ENCODE results near the gene NPHP4.

NPHP4 gene

DNA sequence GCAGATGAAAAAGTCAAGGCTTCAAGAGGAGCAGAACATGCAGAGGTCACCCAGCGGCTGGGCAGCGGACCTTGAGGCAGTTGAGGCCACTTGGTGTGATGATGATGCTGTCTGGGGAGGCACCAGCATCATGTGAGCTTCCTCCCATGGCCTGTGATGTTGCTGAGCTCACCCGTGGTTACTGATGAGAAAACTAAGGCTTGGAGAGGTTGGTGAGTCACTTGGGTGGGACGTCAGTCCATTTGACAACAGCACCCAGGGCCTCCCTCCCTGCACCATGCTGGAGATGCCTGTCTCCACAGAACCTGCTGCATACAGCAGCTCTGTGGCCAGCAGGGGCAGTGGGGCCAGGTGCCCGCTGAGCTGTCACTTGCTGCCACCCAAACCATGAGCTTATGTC, 146.8 kb downstream of the NPHP4 start:
- no peak for DNase-seq

DNA sequence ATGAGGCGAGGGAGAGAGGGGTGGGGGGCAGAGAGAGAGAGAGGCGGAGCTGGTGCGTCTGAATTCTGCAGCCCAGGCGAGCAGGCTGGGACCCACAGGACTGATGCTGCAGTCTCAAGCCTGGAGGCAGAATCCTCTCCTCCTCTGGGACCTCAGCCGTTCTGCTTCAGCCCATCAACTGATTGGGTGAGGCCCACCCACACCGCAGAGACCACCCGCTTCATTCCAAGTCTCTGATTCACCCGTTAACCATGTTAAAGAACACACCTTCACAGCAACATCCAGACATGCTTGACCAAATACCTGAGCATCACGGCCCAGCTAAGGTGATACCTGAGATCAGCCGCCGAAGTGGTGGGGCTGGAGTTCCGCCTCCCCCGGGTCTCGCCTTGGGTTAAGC, 147.8 kb downstream of the NPHP4 start:
- no peak for DNase-seq

DNA sequence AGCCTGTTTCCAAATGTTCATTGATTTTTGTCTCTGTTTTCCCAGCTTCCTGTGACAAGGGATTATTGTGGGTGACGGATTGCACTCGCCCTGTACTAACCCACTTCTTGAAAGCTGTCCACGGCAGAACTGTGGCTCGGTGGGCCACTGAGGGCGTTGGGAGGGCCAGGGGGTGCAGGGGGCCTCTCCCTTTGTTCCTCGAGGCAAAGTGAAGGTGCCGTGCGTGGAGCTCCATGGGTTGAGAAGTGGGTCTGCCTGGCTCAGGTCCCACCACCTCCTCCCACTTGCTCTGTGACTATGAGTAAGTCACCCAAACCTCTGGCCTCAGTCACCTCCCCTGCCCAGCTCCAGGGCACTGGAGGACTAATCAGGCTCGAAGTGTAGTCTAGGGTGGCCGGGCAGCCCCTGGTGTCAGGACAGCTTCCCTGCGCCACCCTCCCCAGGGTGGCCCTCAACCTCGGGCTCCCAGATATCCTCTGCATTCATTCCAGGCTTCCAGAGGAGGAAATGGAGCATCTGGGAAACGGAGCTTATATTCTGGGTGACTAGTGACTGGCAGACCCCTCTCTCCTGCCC, 148.6 kb downstream of the NPHP4 start:
- no peak for DNase-seq

DNA sequence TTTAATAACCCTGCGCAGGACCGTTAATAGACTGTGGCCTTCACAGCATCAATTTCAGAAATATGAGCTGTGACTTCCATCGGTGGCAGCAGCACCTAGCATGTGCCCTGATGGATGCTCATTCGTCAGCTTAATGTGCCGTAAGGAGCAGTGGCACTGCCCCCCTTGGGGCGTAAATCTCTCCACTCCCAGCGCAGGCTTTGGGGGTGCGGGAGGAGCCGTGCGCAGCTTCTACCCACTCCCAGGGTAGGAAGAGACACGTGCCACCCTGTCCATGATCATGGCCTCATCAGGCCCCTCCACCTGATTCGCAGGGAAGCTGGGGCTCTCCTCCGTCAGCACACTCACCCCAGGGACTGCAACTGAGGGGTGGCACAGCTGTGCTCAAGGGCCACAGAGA, 149.5 kb downstream of the NPHP4 start:
- DNase-seq, result no peak

DNA sequence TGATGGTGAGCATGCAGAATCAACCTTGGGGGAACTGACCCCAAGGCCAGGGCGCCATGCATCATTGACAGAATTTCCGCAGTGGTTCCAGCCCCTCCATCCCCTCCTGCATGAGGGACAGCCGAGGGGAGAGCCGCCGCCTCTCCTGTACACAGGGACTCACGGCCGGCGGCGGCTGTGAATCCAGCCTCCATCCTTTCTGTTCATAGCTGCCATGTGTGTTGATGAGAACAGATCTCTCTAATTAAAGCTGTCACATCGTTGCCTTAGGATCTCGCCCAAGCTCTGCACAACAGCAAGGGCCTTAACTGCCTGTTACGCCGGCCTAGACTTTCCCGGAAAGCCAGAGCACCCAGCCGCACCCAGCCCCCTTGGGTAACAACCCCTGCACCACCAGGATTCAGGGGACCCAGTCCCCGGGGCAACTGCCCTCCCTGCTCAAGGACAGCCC, 151.6 kb downstream of the NPHP4 start:
- no peak for DNase-seq

DNA sequence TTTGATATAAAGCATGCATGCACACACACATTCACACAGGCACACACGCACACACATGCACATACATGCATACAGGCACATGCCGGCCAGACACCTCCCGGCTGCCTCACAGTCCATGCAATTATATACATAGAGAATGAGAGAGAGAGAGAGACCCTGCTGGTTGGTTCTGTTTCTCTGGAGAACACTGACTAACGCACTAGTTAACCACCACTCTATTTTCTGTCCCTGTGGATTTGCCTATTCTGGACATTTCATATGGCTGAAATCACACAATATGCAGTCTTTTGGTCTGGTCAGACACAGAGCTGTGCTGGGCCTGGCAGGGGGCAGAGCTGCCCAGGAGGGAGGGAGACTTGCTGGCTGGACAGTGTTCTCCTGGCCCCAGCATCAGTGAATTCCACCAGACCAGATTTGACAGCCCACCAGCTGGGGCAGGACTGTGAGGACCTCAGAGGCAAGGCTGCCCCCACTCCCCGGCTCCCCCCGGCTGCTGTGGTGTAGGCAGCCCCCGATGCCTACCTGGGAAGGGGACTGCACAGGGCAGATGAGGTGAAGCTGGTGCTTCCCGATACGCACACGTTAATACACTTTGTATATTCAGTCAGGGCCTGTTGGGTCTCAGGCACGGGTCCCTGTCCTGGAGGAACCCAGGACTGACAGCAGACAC, 152.2 kb downstream of the NPHP4 start:
- DNase-seq, result no peak

DNA sequence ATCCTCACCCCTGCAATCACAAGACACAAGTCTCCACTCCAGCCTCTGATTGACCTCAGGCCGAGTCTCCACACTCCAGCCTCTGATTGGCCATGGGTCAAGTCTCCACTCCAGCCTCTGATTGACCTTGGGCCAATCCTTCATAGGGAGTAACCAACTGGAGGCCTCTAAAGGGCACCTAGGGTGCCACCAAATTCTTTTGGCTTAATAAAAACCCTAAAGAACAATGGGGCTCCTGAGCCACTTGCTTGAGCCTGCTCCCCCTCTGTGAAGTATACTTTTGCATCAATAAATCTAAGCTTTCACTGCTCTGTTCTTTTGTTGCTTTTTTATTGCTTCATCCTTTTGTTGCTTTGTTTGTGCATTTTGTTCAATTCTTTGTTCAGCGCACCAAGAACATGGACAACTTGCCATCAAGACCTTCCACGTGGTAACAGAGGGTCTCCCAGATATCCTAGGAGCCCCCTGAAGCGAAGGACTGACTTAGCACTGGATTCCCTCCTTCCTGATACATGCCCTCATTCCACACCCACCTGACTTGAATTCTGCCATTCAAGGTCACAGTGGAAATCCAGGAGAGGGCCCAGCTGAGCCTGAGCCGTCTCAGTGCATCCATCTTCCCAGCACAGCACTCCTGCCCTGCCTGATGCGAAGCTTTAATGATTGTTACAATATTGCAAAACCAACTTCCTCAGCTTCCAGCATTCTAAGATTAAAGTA, 152.9 kb downstream of the NPHP4 start:
- no peak for DNase-seq

DNA sequence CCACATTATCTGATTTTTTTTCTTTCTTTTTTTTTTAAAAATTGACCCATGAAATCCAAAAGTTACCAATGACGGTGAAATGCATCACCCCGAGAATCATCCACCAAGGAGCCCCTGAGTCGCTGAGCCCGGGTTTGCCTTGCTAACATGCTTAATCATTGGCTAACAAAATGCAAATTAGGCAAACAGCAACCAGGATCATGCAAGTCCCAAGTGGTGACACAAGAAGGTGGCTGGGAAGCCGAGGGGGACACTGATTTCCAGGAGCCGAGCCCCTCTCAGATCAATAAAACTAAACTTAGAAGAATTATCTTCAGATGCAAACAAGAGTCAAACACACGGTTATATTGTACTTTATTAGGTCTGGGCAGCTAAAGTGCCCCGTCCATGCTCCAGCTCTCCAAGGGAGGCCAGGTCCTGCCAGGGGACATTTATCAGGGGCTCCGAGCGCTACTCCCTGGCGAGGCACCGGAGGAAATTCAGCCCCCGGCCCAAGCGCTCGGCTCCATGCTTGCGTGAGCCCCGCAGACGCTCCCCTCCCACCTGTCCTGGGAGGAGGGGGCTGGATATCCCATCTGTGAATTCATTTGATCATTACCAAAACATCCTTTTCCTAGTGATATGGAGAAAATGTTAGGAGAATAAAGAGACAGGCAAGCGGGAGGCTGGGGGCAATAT, 154.1 kb downstream of the NPHP4 start:
- DNase-seq, result no peak

DNA sequence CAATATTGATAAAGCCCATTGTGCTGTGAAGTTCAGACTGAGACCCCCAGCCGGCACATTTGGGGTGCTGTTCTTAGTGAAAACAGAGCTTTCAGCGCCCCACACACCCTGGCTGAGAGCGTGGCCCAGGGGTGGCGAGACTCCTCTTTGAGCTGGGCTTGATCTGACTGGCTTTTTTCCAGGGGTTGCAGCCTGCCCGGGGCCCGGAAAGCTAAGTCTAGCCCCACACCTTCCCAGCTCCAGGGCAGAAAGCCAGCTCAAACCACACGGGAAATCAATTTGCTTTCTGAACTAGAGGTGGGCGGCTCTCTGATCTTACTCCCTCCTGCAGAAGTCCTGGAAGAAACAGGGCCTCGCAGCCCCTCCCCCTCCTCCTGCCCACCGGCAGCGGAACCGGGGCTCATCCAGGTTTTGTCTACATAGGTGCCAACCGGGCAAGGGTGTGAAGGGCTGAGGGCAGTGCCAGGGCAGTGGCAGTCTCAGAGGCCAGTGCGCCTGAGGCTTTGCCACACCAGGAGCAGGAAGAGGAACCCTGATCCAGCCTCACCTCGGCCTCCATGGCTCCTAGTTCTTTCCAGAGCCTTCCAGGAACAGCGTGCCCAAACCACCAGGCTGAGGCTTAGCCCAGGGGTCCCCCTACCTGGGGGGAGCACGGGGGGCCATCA, 155.3 kb downstream of the NPHP4 start:
- DNase-seq, result no peak

DNA sequence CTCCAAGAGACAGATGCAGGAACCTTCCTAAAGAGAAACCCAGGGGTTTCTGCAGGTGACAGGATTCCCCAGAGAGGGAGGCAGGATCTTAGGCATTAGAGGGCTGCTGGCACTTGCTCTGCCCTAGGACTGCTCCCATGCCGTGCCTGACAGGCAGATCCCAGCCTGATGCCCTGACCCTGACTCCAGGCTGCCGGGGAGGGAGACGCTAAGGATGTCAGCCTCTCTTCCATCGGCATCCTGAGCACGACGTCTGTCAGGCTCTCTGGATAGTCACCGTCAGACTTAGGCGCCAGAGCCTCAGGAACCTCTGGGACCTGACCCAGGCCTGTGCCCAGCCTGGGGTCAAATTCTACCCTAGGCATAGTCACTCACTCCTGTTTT, 157.1 kb downstream of the NPHP4 start:
- DNase-seq, result no peak

DNA sequence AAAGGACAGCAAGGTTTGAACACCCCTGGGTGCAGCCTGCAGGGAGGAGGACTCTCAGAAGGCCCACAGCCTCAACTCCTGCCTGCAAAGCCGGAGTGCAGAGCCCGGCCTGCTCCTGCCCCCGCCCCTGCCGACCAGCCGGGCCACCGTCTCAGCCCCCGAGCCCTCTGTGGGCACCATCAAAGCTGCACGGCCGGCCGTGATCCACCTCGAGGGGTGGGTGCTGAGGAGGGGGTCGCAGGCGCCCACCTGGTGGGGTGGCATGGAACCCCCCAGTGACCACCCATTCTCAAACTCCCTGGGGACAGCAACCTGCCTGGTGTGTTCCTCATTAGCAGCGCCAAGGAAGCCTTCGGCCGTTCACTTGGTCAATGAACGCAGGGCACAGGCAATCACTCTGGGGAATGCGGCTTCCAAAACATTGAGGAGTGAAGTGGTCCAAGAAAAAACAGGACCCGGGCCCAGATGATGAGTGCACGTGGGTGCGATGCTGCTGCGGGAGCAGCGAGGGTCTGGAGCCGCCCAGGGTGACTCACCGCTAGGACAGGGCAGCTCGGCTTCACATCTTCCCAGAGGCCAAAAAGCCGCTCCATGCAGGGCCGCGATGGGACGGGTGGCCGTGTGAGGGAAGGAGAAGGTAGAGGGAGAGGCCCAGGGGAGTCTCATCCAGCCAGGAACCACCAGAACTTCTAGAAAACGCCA, 157.6 kb downstream of the NPHP4 start:
- no peak for DNase-seq

DNA sequence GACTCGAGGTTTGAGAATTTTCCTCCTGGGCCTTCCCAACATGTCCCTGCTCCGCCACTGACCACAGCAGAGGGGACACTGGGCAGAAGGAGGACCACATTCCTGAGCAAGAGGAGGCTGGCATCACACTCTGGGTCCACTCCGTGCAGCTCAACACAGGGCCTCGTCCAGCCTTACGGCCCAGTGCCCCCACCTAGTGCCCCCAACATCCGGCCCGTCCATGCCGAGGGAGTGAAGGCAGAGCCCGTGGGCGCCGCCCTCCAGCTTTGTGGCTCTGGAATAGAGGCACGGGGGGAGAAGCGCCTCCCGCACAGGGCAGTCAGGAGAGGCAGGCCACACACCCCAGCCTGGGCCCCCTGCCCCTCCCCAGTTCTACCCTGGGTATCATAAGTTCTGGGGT, 158.3 kb downstream of the NPHP4 start:
- no peak for DNase-seq

DNA sequence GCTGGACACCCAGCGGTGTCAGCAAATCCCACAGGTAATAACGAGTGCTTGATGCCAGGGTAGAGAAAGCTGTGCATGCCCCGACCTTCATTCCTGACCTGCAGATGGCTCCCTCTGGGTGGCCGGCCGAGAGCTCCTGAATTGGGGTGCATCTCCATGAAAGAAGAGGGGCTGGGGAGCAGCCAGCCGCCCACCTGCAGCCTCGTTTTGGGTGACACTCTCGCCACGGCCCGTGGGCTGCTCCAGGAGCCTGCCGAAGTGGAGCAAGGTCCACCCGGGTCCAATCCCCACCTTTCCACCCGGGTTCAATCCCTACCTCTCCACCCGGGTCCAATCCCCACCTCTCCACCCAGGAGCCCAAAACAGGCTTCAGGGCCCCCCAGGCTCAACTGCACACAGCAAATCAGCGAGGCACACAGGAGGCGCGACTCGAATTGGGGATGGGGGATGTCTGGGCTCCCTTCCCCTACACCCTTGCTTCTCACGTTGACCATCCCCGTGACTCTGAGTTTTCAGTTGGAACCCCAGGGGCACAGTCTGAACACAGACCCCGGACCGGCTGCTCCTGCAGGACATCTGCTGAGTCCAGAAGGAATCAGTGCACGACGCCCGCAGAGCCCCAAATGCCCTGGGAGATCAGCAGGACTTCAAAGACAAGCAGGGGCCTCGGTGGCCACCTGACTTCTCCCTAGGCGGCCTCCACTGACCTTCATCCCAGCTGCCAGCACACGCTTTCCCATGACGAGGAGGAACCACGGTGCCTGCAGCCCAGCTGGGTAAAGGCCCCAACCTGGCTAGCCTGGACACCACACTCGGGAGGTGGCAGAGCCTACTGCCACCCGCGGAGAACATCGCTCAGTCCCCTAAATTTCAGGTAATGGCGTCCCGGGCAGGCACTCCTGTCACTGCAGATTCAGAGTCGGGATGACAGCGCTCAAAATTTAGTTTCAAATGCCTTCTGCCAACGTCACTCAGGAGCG, 159.0 kb downstream of the NPHP4 start:
- DNase-seq, result no peak

DNA sequence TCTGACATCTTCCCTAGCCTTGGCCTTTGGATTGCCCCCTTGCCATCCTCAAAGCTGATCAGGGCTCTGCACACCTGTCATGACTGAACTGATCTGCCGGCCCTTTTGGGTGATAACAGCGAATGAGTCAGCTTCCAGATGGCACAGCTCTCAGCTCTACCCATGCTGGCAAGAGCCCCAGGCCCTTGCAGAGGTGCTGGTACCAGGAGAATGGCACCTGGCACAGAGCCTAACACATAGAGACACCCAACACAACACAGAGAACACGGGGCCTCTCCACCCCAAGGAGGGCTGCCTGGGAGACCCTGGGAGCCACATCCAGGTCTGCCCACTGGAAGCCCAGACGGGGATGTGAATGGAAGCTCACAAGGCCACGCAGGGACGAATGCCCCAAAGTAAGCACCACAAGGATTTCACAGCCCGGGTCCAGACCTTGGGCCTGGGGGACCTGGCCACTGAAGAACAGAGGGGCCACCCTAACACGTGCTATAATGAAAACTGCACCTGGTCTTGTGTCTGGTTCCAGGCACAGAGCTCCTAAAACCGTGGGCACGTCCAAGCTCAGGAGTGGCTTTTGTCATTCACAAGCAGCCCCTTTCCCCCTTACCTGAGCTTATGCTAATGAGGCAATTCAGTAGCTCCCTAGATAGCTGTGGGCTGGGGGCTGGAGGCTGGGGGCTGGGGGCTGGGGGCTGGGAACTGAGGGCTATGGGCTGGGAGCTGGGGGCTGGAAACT, 160.5 kb downstream of the NPHP4 start:
- DNase-seq, result no peak

DNA sequence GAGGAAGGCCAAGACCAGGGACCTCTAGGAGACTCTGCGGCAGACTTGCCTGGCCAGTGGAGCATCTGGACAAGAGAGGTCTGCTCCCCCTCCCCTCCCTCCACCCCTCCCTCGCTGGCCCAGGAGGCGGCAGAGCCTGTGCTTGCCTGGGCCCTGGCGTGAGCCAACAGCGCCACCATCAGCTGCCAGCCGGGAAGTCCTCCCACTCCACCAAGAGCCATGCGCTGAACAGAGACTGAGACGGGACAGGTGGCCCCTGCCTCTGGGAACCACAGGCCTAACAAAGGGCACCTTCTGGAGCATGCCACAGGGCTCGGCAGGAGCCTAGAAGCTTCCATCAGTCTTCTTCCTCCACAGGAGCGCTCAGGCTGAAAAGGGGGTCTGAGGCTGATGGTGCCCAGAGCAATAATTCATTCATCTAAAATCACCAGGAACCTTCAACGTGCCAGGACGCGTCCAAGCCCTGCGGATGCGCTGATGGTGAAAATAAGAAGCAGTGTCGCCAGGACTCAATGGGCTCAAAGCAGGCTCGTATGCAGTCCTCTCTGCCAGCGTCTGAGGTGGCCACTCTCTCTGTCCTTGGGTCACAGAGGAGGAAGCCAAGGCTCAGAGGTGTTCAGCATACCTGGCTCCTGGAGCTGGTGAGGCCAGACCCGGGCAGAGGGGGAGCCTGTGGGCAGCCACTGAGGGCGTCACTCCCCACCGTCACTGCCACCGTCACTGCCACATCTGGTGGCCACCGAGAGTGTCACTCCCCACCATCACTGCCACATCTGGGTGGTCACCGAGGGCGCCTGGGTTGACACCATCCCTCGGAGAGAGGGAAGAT, 161.2 kb downstream of the NPHP4 start:
- DNase-seq, result no peak

DNA sequence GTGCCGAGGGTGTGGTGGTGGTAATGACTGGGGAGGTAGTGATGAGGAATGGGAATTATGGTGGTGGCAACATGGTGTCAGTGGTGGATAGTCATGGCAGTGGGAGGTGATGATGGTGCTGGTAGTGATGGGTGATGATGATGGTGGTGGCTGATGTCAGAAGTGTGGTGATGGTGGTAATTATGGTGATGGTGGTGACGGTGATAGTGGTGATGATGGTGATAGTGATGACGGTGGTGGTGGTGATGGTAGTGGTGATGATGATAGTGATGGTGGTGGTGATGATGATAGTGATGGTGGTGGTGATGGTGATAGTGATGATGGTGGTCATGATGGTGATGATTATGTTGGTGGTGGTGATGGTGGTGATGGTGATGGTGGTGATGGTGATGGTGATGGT, 162.8 kb downstream of the NPHP4 start:
- no peak for DNase-seq

DNA sequence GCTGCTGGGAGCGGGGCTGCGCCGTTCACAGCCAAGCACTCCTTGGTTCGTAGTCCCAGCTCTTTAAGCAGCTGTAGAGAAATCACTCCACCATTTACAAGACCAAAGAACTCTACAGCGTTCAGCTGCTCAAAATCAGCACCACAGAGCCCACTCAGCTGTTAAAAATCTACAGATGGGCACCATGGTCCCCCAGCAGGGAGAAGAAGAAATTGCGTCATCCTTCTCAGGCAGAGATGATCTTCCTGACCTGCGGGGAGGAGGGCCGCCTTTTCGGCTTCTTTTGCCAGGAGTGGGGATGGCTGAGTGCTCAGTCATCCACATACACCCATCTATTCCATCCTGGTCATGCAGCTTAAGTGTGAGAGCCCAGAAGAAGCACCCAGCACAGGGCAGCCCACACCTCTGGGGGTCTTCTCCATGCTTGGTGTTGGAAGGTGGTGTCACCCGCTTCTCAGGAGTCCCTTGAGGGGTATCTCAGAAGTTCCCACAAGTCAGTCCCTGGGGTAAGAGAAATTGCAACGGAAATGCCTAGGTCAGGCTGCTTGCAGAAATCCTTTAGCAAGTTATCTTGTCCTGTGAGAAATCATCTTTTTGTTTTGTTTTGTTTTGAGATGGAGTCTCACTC, 163.8 kb downstream of the NPHP4 start:
- DNase-seq, result no peak

DNA sequence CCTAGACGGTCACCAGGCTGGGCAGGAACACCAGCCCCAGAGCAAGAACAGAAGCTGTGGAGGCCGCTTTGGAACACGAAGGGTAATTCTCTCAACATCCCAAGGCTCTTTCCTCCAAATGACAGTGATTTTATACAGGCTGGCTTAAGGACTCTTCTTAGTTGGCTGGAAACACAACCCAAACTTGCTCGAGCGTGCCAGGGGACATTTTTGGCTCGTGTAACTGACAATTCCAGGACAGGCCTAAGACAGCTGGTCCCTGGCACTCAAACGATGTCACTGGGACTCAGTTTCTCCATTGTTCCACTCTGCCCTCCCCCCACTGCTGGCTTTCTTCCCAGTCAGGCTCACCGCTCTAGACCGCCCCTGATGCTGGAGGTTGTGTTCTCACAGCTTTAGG, 164.7 kb downstream of the NPHP4 start:
- no peak for DNase-seq

DNA sequence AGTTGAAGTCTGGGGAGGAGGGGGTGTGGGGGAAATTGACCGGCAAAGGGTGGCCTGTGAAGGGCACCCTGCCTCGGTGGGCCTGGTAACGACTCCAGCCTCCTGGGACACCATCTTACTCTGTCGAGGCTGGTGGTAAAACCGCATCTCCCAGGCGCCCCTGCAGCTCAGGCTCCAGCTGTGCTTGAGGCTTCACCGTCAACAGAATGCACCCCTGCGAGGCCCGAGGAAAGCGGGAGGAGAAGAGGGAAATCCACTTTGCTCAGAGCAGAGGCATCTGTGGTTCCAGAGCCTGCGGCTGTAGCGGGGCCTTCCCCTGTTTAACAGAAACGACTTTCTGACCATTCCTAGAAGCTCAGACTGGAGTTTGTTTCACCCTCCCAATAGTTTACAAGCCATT, 165.6 kb downstream of the NPHP4 start:
- no peak for DNase-seq

Measured in CD4-positive, alpha-beta T cell treated with Interferon gamma for 1 hour (primary cell).